Skeletal muscle cell (primary cell): ENCODE measurements around the gene PLK2.

Experiments
- DNase-seq: peaks from one replicate; pipeline ENCODE4 v3.0.0-alpha.2; 2010; ENCODE audit warnings: low read depth
- H3K4me3 ChIP-seq: 2 replicates; pipeline ENCODE4 v1.5.1; 2011; ENCODE audit warnings: low read depth, mild to moderate bottlenecking, control low read depth, low read length, moderate library complexity

PLK2 gene

DNA sequence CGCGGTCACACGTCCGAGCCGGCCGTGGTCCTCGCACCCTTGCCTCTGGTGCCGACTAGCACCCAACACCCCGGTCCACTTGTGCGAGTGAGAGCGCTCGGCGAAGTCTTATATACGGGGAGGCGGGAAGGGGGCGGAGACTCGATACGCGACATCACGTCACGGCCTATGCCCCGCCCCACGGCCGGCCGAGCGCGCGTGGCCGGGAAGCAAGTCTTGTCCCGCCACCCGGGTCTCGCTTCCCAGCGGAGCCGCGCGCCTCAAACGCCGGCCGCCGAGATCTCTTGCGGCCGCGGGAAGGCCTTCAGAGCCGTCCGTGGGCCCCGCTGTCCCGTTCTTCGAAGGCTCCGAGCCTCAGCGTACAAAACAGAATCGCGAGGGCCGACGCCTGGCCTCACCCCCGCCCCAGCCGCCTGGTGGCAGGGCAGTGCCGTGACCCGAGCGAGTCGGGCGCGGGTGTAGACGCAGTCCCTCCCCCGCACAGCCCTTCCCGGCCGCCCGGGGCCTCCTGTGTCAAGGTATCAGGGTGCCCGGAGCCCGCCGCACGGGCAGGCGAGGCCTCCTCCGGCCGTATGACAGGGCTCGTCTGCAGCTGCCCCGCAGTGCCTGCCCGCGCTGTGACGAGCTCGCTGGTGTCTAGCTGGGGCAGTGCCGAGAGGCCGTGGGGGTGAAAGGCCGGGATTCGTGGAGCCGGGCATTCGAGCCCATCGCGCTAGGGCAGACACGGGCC lies at the start of gene PLK2:
Gene PLK2, minus strand, starts transcription at position 85 of the 730 bp plus-strand sequence. CDS start 127 bp downstream, outside the sequence.
- H3K4me3 ChIP-seq = peak within 1 kb of the TSS; percentile 90

DNA sequence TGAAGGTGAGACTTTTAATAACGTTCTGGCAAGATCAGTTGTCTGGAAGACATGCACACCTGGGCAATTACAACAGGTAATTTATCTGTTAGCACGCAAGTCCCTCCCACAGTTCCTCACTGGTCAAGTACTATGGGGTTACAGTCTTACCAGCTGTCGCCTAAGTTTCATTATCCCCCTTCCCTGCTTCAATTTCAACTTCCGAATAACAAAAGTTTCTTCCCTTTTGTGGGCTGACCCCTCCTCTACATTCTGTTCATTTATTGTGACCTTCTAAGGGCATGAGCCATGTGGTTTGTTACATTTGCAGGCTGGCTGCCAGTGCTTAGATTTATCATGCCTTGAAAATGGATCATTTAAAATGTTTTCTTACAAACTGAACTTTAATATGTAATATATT lies 47.8 kb upstream of the PLK2 start:
- H3K4me3 ChIP-seq = no peak overlapping the region
- no peak for DNase-seq

More for the DNA sequence above, at the start of gene PLK2:
- DNase-seq = peak; percentile 77

DNA sequence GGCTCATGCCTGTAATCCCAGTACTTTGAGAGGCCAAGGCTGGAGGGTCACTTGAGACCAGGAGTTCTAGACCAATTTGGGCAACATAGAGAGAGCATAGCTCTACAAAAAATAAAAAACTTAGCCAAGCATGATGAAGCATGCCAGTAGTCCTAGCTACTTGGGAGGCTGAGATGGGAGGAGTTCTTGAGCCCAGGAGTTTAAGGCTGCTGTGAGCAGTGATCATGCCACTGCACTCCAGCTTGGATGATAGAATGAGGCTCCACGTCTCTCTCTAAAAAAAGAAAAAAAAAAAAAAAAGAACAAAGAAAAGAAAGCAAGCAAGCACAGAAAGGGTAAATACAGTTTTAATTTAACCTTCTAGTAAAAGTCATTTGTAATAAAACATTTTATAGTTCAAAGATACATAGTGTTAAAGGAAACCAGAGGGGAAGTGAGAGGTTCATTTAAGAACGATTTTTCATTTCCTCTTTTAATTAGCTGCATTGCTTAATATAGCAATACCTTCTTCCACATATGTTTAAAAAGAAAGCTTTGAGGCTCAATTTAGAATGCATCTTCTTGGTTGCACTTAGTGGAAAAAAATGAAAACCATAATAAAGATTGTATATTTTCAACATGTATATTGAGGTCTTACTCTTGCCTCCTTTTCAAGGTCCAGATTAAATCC lies 46.2 kb upstream of the PLK2 start:
- H3K4me3 ChIP-seq = no peak overlapping the region
- DNase-seq = no peak

DNA sequence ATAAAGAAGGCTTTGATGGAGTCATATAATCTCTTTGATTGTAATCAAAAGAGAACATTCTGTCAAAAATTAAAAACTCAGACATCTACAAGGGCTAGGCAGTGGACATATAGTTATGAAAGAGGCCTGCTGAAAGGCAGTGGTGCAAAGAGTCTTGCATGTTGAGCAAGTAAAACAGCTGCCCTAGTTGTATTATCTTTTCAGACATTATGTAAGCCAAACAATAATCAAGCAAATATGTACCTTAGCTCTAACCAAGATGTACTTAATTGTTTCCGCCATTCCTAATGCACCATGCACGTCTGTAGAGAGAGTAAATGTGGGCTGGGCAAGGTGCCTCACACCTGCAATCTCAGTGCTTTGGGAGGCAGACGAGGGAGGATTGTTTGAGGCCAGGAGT lies 45.6 kb upstream of the PLK2 start:
- DNase-seq = no peak
- no peak overlapping the region for H3K4me3 ChIP-seq

DNA sequence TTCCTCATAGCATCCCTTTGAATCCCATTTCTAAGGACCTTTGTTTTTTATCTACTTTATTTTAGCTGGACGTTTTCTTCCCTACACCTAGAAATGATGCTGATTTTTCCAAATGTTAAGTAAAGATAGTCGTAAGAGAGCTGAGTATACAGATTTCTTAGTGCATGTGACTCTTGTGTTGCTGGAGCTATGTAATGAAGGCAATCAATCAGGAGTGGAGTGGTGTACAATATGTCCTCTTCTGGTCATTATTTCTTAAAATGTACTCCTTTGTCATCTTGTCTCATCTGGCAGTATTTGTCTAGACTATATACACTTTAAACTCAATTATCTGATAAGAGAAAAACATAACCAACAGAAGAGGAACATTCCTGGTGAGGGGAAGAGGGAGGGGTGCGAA lies 44.9 kb upstream of the PLK2 start:
- DNase-seq = no peak

DNA sequence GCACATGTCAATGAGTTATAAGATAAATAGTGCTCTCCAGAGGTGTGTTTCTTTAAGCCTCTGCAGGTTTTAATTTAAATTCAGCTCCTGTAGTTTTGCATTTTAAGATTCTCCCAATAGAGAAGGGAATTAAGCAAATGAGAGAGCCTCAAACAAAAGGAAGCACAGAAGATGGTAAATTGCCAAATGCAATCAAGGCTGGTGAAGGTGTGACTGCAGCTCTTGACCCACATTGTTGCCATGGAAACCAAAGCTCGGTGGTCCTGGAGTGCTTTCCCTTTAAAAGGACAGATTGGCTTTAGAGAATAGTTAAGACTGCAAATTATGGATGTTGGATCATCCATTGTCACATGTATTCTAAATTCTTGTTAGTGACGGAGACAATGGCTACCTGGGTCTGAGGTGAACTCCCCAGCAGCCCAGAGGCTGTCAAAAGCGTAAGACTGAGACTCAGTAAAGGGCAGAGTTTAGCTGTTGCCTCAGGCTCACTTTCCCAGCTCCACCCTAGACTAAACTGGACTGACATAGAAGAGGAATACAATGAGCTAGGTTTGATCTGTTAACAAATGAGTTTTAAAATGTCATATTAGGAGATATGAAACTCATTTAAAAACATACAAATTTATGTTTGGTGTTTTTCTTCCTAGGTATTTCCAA lies 43.6 kb upstream of the PLK2 start:
- DNase-seq = no peak
- H3K4me3 ChIP-seq = no peak overlapping the region

More for the DNA sequence above, 44.9 kb upstream of the PLK2 start:
- H3K4me3 ChIP-seq = no peak overlapping the region

DNA sequence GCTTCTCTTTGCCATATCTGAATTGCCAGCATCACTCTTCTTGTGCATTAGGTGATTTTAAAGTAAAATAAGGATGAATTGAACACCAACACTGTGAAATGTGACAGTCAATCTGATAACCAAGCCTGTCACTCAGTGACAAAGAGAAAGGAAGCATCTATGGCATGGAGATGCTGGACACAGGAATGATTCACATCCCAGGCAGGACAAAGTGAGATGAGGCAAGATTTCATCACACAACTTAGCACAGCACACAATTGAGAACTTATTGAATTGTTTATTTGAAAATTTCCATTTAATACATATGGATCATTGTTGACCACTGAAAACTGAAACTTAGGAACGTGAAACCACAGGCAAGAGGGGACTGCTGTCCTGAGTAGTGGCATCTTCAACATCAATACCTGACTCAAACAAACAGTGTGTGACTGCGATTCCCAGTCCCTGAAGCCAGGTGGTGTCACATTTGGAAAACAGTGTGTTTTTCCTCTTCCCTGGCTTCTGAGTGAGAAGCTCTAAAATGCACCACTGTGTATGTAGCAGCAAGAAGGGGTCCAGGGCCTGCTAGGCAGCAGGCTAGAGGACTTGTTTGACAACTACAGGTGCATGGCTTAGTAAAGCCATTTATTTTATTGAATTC lies 42.0 kb upstream of the PLK2 start:
- H3K4me3 ChIP-seq = no peak overlapping the region
- DNase-seq = no peak

DNA sequence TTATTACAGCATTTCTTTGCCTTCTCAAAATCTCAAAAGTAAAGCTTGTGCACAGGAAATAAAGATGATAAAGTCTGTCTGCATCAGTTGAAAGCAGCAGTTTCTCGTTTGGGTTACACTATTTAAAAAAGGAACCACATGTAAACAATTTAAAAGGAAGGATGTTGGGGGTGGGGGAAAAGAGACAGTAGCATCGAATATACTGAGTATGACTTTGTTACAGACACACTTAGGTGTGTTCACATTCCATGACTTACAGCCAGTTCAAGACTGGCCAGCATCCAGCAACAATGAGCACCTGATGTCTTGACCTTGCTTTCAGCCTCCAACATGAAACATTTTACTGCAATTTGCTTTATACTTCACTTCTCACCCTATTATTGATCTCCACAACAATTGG lies 40.1 kb upstream of the PLK2 start:
- no peak overlapping the region for H3K4me3 ChIP-seq
- DNase-seq = no peak

DNA sequence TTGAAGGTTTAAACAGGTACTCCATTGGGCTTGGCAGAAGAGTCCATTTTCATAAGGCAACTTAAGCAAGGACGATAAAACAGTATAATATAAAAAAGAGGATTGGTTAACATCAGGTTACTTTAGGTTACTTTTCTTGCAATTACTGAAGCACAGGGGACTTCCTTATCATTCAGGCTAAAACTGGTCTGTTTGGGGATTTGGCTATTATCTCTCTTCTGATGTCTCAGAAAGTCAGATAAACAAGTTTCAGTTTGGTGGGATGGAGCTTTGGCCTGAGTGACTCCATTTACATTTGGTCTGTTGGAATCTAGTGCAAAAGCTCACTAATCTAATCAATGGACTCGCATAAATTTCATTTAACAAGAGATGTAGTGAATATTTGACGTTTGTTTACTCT lies 39.3 kb upstream of the PLK2 start:
- no peak for DNase-seq
- no peak overlapping the region for H3K4me3 ChIP-seq

DNA sequence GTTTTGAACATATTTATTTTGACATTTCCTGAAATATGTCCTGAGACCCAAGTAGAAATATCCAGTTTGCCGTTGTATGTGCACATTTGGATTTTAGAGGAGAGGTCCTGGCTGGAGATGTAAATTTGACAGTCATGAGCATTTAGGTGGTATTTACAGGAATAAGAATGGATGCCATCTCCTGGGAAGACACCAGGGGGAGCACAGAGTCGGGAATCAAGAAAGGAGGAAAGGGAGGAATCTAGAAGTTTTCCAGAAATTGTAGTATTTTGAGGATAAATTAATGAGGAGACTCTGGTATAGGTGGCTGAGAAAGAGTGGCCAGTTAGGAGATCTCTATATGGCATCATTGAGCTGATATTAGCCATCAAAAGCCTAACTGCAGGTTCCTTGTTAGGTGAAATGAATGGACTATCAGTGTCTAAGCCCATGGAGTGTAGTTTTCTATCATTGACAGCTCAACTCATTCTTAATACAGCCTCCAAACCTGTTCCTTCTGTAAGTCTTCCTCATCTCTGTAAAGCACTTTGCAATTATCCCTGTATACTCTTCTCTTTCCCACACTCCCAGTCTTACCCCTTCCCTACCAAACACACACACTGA lies 38.6 kb upstream of the PLK2 start:
- no peak overlapping the region for H3K4me3 ChIP-seq
- peak; percentile 5 for DNase-seq

DNA sequence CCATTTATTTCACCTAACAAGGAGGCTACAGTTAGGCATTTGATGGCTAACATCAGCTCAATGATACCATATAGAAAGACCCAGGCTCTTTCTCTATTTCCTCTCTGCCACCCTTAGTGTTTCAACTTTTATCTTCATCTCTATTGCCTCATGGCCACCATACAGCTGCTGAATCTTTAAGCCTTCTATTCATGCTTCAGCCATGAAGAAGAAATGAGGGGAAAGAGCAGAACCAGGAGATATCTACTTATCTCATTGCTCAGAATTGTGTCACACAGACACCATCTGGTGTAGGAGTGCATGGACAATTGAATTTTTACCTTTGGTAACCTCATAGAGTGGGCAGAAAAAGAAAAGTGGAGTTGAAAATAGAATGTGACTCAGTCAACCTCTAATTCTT lies 38.0 kb upstream of the PLK2 start:
- H3K4me3 ChIP-seq = no peak overlapping the region
- no peak for DNase-seq

DNA sequence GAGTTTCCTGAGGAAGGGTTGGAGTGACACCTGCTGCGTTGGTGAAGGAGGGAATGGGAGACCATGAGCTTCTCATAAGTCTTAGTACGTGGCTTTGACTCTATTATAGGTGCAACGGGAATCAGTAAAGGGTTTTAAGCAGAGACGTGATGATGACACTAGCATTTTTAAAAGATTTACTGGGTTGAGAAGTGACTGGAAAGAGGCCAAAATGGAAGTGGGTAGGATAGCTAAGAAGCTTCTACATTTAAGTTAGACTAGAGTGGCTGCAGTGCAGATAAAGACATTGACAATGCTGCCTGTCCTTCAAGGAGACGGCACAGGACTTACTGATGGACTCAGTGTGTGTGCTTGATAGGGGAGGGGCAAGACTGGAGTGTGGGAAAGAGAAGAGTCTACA lies 37.5 kb upstream of the PLK2 start:
- DNase-seq = no peak
- no peak overlapping the region for H3K4me3 ChIP-seq

DNA sequence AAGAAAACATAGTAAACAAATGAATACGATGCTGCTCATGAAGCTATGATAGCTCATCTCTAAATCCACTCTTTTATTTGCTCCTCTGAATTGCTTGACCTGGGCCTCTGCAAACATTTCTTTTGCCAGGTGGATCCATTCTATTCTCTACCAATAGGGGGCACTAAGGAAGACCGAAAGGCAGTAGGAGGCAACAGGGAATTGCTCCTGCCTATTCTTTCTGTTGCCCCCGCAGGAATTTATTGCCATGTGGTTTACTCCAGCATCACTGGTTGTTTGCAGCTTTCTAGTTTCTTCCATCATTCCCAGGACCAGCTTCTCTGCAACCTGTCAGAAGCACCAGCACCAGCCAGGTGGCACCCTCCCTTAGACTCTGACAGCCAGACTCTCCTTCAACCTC lies 36.6 kb upstream of the PLK2 start:
- DNase-seq = no peak
- H3K4me3 ChIP-seq = no peak overlapping the region

DNA sequence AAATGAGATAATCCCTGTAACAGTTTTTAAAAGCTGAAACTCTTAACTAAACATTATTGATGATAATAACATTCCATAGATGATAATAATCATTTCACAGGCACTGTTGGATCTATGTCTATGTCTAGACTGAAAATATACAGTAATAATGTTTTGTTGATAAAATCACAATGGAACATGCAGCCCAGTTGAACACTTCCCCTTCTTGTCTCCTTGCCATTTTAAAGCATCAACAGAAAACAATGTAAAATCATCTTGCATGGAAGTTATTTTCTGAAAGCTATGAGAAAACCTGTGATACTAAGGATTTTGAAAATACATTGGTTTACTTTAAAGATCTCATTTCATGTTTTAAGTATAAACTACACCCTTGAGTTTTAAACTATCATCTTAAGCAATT lies 33.3 kb upstream of the PLK2 start:
- DNase-seq = no peak
- H3K4me3 ChIP-seq = no peak overlapping the region

DNA sequence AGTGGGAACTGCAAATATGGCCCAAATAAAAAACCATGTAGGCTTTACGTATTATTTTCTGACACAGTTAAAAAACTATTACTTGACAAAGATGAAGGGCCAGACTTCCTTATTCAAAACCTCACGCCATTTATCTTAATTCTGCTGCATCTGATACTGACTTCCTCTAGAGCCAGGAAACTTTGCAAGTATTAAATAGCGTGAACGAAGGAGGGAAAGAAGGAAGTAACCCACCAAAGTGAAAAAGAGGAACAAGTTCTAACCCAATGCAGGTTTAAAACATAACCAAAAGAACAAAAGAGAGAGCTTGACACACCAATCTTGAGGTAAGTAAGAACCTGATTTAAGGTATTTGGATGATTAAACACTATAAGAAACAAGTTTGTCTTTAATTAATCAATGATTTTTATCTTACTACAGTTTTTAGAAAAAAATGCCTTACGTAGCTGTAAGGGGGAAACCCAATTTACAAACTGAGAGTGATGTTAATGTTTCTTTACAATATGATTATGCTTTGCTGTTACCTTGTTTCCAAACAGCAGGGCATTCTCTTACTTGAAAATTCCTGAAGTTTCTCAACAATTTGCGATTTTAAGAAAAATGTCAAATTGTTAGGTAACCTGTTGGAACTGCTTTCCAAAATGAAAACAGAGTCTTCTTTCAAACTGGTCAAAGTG lies 31.5 kb upstream of the PLK2 start, which contains the start of gene GAPT:
Gene GAPT, plus strand, starts transcription at position 220 of the 677 bp plus-strand sequence. CDS start 3,102 bp downstream, outside the sequence.
- no peak within 1 kb of the TSS for H3K4me3 ChIP-seq
- DNase-seq = no peak

DNA sequence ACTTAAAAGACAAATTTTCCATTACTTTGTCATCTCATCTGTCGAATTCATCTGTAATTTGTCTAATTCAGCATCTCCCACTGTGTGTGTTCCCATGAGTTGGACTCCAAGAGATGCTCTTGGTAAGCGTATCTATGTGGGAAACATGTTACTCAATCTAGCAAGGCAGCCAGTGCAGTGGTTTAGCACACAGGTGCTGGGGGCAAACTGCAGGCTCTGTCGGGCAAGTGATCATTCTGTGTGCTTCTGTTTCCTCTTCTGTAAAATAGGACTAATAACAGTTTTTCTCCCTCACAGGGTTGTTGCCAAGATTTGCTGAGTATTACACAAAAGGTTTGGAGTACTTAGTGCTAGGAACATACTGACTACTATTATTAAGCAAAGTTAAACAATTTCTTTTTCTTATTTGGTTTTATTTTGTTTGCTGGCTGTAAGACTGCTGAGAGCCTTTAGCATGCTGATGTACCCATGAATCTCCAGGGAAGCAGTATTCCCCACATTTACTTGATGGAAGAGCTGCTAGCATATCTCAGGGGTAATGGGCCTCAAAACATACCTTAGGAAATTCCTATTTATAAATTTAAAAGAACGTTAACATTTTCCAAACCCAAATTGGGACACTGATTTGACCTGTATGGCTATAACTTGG lies 30.6 kb upstream of the PLK2 start:
- no peak for DNase-seq
- no peak overlapping the region for H3K4me3 ChIP-seq

DNA sequence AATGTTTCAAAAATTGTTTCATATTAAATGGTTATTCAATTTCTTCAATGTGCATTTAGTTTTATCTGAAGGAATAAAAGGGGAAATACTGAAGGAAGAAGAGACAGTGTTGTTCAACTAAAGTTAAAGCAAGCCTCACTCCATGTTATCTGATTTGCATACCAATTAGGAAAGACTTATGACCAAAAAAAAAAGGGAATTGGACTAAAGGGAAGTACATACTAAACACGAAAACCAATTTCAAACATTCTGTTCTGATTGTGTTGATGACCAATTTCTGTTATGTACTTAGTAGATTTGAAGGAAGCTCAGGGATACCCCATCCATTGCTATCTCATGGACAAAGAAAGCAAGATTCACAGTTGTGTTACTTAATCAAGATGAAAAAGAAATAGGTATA lies 26.4 kb upstream of the PLK2 start:
- H3K4me3 ChIP-seq = no peak overlapping the region
- DNase-seq = no peak

DNA sequence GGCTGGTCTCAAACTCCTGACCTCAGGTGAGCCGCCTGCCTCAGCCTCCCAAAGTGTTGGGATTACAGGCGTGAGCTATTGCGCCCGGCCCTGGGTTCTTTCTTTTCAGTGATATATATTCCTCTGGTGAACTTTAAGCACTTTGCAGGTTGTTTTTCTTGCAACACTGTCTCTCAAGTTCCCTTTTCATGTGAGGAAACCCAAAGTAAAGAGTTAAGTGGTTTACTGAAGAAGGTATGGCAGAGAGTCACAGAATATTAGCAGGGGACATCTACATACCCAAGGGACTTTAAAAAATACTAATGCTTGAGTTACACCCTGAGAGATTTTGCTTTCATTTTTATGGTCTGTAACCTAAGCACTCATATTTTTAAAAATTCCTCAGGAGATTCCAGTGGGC lies 24.6 kb upstream of the PLK2 start:
- no peak overlapping the region for H3K4me3 ChIP-seq

DNA sequence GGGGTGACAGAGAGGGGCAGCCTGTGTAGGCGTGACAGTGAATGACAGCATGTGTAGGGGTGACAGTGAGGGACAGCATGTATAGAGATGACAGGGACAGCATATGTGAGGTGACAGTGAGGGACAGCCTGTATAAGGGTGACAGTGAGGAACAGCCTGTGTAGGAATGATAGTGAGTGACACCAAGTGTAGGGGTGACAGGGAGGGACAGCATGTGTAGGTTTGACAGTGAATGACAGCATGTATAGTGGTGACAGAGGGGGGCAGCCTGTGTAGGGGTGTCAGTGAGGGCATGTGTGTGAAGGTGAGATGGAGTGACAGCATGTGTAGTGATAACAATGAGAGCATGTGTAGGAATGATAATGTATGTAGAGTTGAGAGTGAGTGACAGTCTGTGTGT lies 22.6 kb upstream of the PLK2 start:
- no peak for DNase-seq
- H3K4me3 ChIP-seq = no peak overlapping the region

More for the DNA sequence above, 24.6 kb upstream of the PLK2 start:
- DNase-seq = no peak
